ENCODE data around the gene SPAG16. TPM values are rescaled to one million over a fixed set of nuclear protein-coding genes. Genes with fewer than 3 reads are reported as not detected.

Gene SPAG16
- total and polyA plus RNA-seq, 2 donors (not counting 1 experiment from before 2014, with no cell fraction given) = 24.1 to 36.8 TPM

DNA sequence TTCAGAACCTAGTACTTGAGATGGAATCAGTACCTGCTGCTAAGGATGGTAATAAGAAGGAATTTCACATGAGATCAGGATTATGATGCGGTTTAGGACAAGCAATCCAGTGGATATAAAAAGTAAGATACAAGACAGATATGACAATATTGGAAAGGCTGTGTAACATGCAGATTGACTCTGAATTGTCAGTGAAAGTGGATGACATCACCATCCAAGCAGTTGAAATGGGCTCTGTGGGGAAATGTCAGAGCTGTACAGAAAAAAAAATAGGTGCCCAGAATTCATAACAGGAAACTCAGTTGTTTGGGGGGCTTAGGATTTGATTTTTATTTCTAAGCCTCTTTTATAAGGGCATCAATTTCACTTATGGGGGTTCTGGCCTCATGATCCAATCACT is 438.3 kb downstream of the SPAG16 start:
- H2AFZ ChIP-seq (ENCODE audit: low read length) = no peak overlapping the region
- no peak overlapping the region for H3K9ac ChIP-seq (ENCODE audit: insufficient read depth, low read length)
- no peak overlapping the region for H3K27ac ChIP-seq (ENCODE audit: insufficient read depth, low read length)
- no peaks in the 10 kb centered on the region for H3K79me2 ChIP-seq (ENCODE audit: control insufficient read depth, insufficient read depth, low read length)
- H3K9me3 ChIP-seq (ENCODE audit: control insufficient read depth, insufficient read depth, low read depth, low read length) = no peaks in the 10 kb centered on the region
- H3K4me1 ChIP-seq (ENCODE audit: control insufficient read depth, extremely low read depth, insufficient read depth, low read length) = no peaks in the 10 kb centered on the region
- no peaks in the 10 kb centered on the region for H4K20me1 ChIP-seq (ENCODE audit: control insufficient read depth, extremely low read depth, insufficient read depth, low read length)
- no peaks in the 10 kb centered on the region for H3K36me3 ChIP-seq (ENCODE audit: control insufficient read depth, insufficient read depth, low read length)
- H3K4me3 ChIP-seq (replicated peaks in 1 of 4; ENCODE audit: control extremely low read depth in 1 of 4, insufficient read depth in 1 of 4, low read depth in 3 of 4, low read length in 4 of 4) = no peak overlapping the region
- H3K4me2 ChIP-seq (ENCODE audit: extremely low read depth, insufficient read depth, low read length) = no peak overlapping the region
- DNase-seq (ENCODE audit: low read depth in 2 of 2) = no peak
- H3K27me3 ChIP-seq (ENCODE audit: control insufficient read depth, insufficient read depth, low read length) = no peaks in the 10 kb centered on the region
- no peak for TF ChIP-seq EZH2 (IDR thresholded peaks at IDR 0.05; ENCODE audit: low read length, missing control alignments)
- TF ChIP-seq, protein P1, sequence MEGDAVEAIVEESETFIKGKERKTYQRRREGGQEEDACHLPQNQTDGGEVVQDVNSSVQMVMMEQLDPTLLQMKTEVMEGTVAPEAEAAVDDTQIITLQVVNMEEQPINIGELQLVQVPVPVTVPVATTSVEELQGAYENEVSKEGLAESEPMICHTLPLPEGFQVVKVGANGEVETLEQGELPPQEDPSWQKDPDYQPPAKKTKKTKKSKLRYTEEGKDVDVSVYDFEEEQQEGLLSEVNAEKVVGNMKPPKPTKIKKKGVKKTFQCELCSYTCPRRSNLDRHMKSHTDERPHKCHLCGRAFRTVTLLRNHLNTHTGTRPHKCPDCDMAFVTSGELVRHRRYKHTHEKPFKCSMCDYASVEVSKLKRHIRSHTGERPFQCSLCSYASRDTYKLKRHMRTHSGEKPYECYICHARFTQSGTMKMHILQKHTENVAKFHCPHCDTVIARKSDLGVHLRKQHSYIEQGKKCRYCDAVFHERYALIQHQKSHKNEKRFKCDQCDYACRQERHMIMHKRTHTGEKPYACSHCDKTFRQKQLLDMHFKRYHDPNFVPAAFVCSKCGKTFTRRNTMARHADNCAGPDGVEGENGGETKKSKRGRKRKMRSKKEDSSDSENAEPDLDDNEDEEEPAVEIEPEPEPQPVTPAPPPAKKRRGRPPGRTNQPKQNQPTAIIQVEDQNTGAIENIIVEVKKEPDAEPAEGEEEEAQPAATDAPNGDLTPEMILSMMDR (conservative IDR thresholded peaks at IDR 0.05 in 1 of 2, IDR thresholded peaks at IDR 0.05 in 1 of 2; ENCODE audit: low read depth in 1 of 2, low read length in 2 of 2) = no peak

DNA sequence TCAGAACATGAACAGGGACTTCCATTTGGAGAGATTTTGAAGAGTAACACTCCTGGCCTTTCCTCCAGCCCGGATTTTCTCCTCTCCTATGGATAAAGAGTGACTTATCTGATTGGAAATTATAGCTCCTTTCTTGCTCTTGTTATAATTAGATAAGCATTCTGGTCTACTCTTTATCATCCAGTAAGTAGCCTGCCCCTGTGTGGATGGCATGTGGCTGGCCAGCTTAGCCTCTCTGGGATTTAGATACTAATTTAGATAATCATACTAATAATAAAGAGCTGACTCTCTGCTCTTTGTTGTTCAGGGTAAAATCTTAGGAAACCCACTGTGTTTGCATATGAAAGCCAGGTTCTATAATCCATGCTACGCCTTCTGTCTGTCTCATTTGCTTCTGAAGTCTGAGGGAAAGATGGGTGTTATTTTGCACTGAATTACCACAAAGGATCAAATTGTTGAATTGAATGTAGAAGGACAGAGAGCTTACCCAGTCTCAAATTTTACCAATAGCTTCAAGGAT is 438.8 kb downstream of the SPAG16 start:
- no peak for DNase-seq (ENCODE audit: low read depth in 2 of 2)
- no peaks in the 10 kb centered on the region for H3K36me3 ChIP-seq (ENCODE audit: control insufficient read depth, insufficient read depth, low read length)
- H3K27me3 ChIP-seq (ENCODE audit: control insufficient read depth, insufficient read depth, low read length) = no peaks in the 10 kb centered on the region
- H4K20me1 ChIP-seq (ENCODE audit: control insufficient read depth, extremely low read depth, insufficient read depth, low read length) = no peaks in the 10 kb centered on the region
- TF ChIP-seq, protein P1 (conservative IDR thresholded peaks at IDR 0.05 in 1 of 2, IDR thresholded peaks at IDR 0.05 in 1 of 2; ENCODE audit: low read depth in 1 of 2, low read length in 2 of 2) = no peak
- no peak for TF ChIP-seq EZH2 (IDR thresholded peaks at IDR 0.05; ENCODE audit: low read length, missing control alignments)
- H3K4me2 ChIP-seq (ENCODE audit: extremely low read depth, insufficient read depth, low read length) = no peak overlapping the region
- no peak overlapping the region for H3K27ac ChIP-seq (ENCODE audit: insufficient read depth, low read length)
- no peak overlapping the region for H3K9ac ChIP-seq (ENCODE audit: insufficient read depth, low read length)
- no peaks in the 10 kb centered on the region for H3K9me3 ChIP-seq (ENCODE audit: control insufficient read depth, insufficient read depth, low read depth, low read length)
- H2AFZ ChIP-seq (ENCODE audit: low read length) = no peak overlapping the region
- no peaks in the 10 kb centered on the region for H3K79me2 ChIP-seq (ENCODE audit: control insufficient read depth, insufficient read depth, low read length)
- H3K4me1 ChIP-seq (ENCODE audit: control insufficient read depth, extremely low read depth, insufficient read depth, low read length) = no peaks in the 10 kb centered on the region
- no peak overlapping the region for H3K4me3 ChIP-seq (replicated peaks in 1 of 4; ENCODE audit: control extremely low read depth in 1 of 4, insufficient read depth in 1 of 4, low read depth in 3 of 4, low read length in 4 of 4)

DNA sequence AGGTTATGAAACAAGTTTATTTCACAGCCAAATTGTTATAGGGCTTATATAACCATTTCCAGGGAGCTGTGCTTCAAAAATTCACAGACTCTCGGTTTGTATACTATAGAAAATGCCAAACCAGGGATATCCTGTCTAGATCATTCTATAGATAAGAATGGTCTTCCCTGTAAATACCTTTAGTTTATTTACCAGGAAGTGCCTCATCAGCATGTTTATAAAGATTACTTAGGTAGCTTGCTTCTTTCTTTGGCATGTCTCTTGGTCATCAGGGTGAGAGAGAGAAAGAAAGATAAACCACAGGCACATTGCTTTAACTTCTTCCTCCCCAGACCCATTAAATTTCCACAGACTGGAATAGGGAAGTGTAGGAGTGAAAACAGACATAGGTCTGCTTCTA is 439.4 kb downstream of the SPAG16 start:
- Histone ChIP-seq H2AFZ (ENCODE audit: low read length) (no peak overlapping the region), H3K36me3 (ENCODE audit: control insufficient read depth, insufficient read depth, low read length) (no peaks in the 10 kb centered on the region), H4K20me1 (ENCODE audit: control insufficient read depth, extremely low read depth, insufficient read depth, low read length) (no peaks in the 10 kb centered on the region), H3K79me2 (ENCODE audit: control insufficient read depth, insufficient read depth, low read length) (no peaks in the 10 kb centered on the region), H3K27ac (ENCODE audit: insufficient read depth, low read length) (no peak overlapping the region), H3K27me3 (ENCODE audit: control insufficient read depth, insufficient read depth, low read length) (no peaks in the 10 kb centered on the region), H3K4me1 (ENCODE audit: control insufficient read depth, extremely low read depth, insufficient read depth, low read length) (no peaks in the 10 kb centered on the region), H3K9ac (ENCODE audit: insufficient read depth, low read length) (no peak overlapping the region), H3K9me3 (ENCODE audit: control insufficient read depth, insufficient read depth, low read depth, low read length) (no peaks in the 10 kb centered on the region), H3K4me3 (replicated peaks in 1 of 4; ENCODE audit: control extremely low read depth in 1 of 4, insufficient read depth in 1 of 4, low read depth in 3 of 4, low read length in 4 of 4) (no peak overlapping the region), H3K4me2 (ENCODE audit: extremely low read depth, insufficient read depth, low read length) (no peak overlapping the region)
- DNase-seq (ENCODE audit: low read depth in 2 of 2) = no peak
- TF ChIP-seq, protein P1 (conservative IDR thresholded peaks at IDR 0.05 in 1 of 2, IDR thresholded peaks at IDR 0.05 in 1 of 2; ENCODE audit: low read depth in 1 of 2, low read length in 2 of 2) = no peak
- no peak for TF ChIP-seq EZH2 (IDR thresholded peaks at IDR 0.05; ENCODE audit: low read length, missing control alignments)

Measured in fibroblast of lung (primary cell).